Hepatocyte (in vitro differentiated cells): Measurements from ENCODE around the gene CYFIP1. TPM values are rescaled to one million over a fixed set of nuclear protein-coding genes. Genes with fewer than 3 reads are reported as not detected.
"Not testable (repeated sequence)": the region's sequence is repeated elsewhere in the genome, so short reads cannot be mapped to it uniquely, and the experiment has no call there.

ENCODE experiments used
- DNase-seq: peaks from one replicate; pipeline ENCODE4 v3.0.0-alpha.2; 2016; ENCODE audit warnings: low spot score
- H2AFZ ChIP-seq: fragments of 200-600 bp; sonication (generic); 2 replicates; pipeline ENCODE4 v1.6.0; 2016; ENCODE audit warnings: antibody characterized with exemption, mild to moderate bottlenecking
- H3K27ac ChIP-seq: fragments of 200-600 bp; sonication (generic); 2 replicates; pipeline ENCODE4 v1.5.1; 2016; ENCODE audit warnings: mild to moderate bottlenecking
- H3K27me3 ChIP-seq: fragments of 200-600 bp; sonication (generic); 2 replicates; pipeline ENCODE4 v1.6.1; 2016
- H3K36me3 ChIP-seq: fragments of 200-600 bp; sonication (generic); replicated peaks from 2 replicates; pipeline ENCODE4 v1.5.1; 2016; ENCODE audit warnings: low read depth; ENCODE audit not compliant: insufficient read depth
- H3K4me1 ChIP-seq: fragments of 200-600 bp; sonication (generic); 2 replicates; pipeline ENCODE4 v1.5.1; 2016; ENCODE audit warnings: mild to moderate bottlenecking, moderate library complexity; ENCODE audit not compliant: insufficient read depth
- H3K4me2 ChIP-seq: fragments of 200-600 bp; sonication (generic); 2 replicates; pipeline ENCODE4 v1.6.0; 2016
- H3K4me3 ChIP-seq: fragments of 200-600 bp; sonication (generic); 2 replicates; pipeline ENCODE4 v1.5.1; 2016; ENCODE audit warnings: mild to moderate bottlenecking
- H3K79me2 ChIP-seq: fragments of 200-600 bp; sonication (generic); 2 replicates; pipeline ENCODE4 v1.6.0; 2017; ENCODE audit warnings: mild to moderate bottlenecking
- H3K9me2 ChIP-seq: fragments of 200-600 bp; sonication (generic); replicated peaks from 2 replicates; pipeline ENCODE4 v1.6.0; 2017; ENCODE audit warnings: mild to moderate bottlenecking; ENCODE audit not compliant: insufficient read depth
- H3K9me3 ChIP-seq: fragments of 200-600 bp; sonication (generic); 2 replicates; pipeline ENCODE4 v1.5.1; 2016; ENCODE audit warnings: low read depth, mild to moderate bottlenecking
- H4K20me1 ChIP-seq: fragments of 200-600 bp; sonication (generic); 2 replicates; pipeline ENCODE4 v1.6.0; 2016; ENCODE audit warnings: mild to moderate bottlenecking; ENCODE audit not compliant: insufficient read depth, poor library complexity, severe bottlenecking
- CTCF ChIP-seq: fragments of 200-600 bp; sonication (generic); IDR thresholded peaks from 2 replicates; pipeline ENCODE4 v1.5.1; 2016; ENCODE audit warnings: antibody characterized with exemption, mild to moderate bottlenecking; ENCODE audit not compliant: poor library complexity
- EZH2 ChIP-seq: fragments of 200-600 bp; sonication (generic); IDR thresholded peaks from 2 replicates; pipeline ENCODE4 v1.6.1; 2016; ENCODE audit warnings: antibody characterized with exemption, mild to moderate bottlenecking, borderline replicate concordance
- EZH2phosphoT487 ChIP-seq: fragments of 200-600 bp; sonication (generic); IDR thresholded peaks from one replicate; pipeline ENCODE4 v1.6.1; 2018; ENCODE audit warnings: antibody characterized with exemption, mild to moderate bottlenecking, low read depth, moderate library complexity; ENCODE audit not compliant: unreplicated experiment, severe bottlenecking
- WGBS: methylation state at CpG from one replicate; pipeline ENCODE4 v1.1.6; 2016; ENCODE audit warnings: low lambda C conversion rate; ENCODE audit errors: missing lambda C conversion rate; 5-methylcytosine and 5-hydroxymethylcytosine counted together
- polyA plus RNA-seq: library from polyadenylated mRNA; unstranded; fragments of >200 nt; fragmentation: Nextera tagmentation; extraction: Ambion mirVana; gene quantifications from 2 replicates; pipeline ENCODE4 v1.2.1, GENCODE V29; 2016
- total RNA-seq: library from RNA; depleted of rRNA; stranded (reverse); fragments of >200 nt; gene quantifications from 2 replicates; pipeline ENCODE4 v1.2.3, GENCODE V29; 2014

CYFIP1 gene
- total and polyA plus RNA-seq, 2 experiments from 2014 or later = 73.4 to 92.2 TPM

GRCh38 chr15:22989576-22990477 lies 9.7 kb upstream of the CYFIP1 start:
- no peaks in the 10 kb centered on the region for H3K27me3 ChIP-seq

GRCh38 chr15:22988811-22989210 lies 8.6 kb upstream of the CYFIP1 start:
- H3K79me2 ChIP-seq = no peaks in the 10 kb centered on the region
- H3K4me1 ChIP-seq = no peaks in the 10 kb centered on the region
- H3K36me3 ChIP-seq = no peaks in the 10 kb centered on the region
- DNase-seq = no peak
- no peaks in the 10 kb centered on the region for H3K9me2 ChIP-seq
- H3K27me3 ChIP-seq = no peaks in the 10 kb centered on the region
- no peak overlapping the region for H3K27ac ChIP-seq
- no peak overlapping the region for H3K4me2 ChIP-seq
- H3K9me3 ChIP-seq = no peaks in the 10 kb centered on the region
- WGBS = 85% methylated on average over 7 of the region's 7 CpGs
- H2AFZ ChIP-seq = no peak overlapping the region
- H3K4me3 ChIP-seq = no peak overlapping the region
- TF ChIP-seq EZH2 = no peak
- TF ChIP-seq CTCF = no peak
- TF ChIP-seq EZH2phosphoT487 = no peak
- no peaks in the 10 kb centered on the region for H4K20me1 ChIP-seq

More at GRCh38 chr15:22989576-22990477, 9.7 kb upstream of the CYFIP1 start:
- no peak overlapping the region for H3K4me3 ChIP-seq
- TF ChIP-seq CTCF = no peak
- TF ChIP-seq EZH2 = no peak
- TF ChIP-seq EZH2phosphoT487 = no peak
- H3K4me2 ChIP-seq = no peak overlapping the region
- H3K27ac ChIP-seq = no peak overlapping the region
- H3K9me3 ChIP-seq = no peaks in the 10 kb centered on the region
- no peaks in the 10 kb centered on the region for H3K4me1 ChIP-seq
- no peaks in the 10 kb centered on the region for H4K20me1 ChIP-seq
- H2AFZ ChIP-seq = no peak overlapping the region
- H3K79me2 ChIP-seq = no peaks in the 10 kb centered on the region
- no peak for DNase-seq
- H3K36me3 ChIP-seq = no peaks in the 10 kb centered on the region
- no peaks in the 10 kb centered on the region for H3K9me2 ChIP-seq
- 66% methylated on average over 7 of the region's 7 CpGs for WGBS

- Histone ChIP-seq H3K79me2 (peaks cover 26% of the 10 kb centered on the region), H4K20me1 (peaks cover 22% of the 10 kb centered on the region)
- H3K9me2 ChIP-seq, H3K27me3 ChIP-seq, H3K36me3 ChIP-seq, H3K4me1 ChIP-seq, H3K4me2 ChIP-seq, H3K9me3 ChIP-seq, H3K27ac ChIP-seq, DNase-seq, H2AFZ ChIP-seq, H3K4me3 ChIP-seq: not testable (repeated sequence)
- 74% methylated on average over 11 of the region's 11 CpGs for WGBS
These were observed 1.8 kb upstream of the CYFIP1 start for GRCh38 chr15:22981931-22982330.

GRCh38 chr15:22981051-22981840 lies 1.1 kb upstream of the CYFIP1 start:
- Histone ChIP-seq H3K4me1 (peaks cover 5% of the 10 kb centered on the region), H3K36me3 (no peaks in the 10 kb centered on the region), H4K20me1 (peaks cover 29% of the 10 kb centered on the region), H3K4me3 (peak overlapping the region; percentile 91), H2AFZ (peak overlapping the region; percentile 99), H3K27ac (peak overlapping the region; percentile 96), H3K27me3 (no peaks in the 10 kb centered on the region), H3K9me3 (no peaks in the 10 kb centered on the region), H3K9me2 (no peaks in the 10 kb centered on the region), H3K4me2 (peak overlapping the region; percentile 90), H3K79me2 (peaks cover 33% of the 10 kb centered on the region)
- DNase-seq = no peak
- 66% methylated on average over 30 of the region's 30 CpGs for WGBS
- TF ChIP-seq EZH2phosphoT487 = no peak
- TF ChIP-seq CTCF = no peak
- no peak for TF ChIP-seq EZH2
